Neural cell (in vitro differentiated cells): ENCODE measurements around the gene PLEKHA7.

Source experiments
- POLR2AphosphoS5 ChIP-seq: IDR thresholded peaks from 2 replicates; pipeline ENCODE4 v1.6.1; 2012
- TF ChIP-seq, protein P1 (sequence below): IDR thresholded peaks from 2 replicates; pipeline ENCODE4 v1.6.1; 2012; ENCODE audit warnings: borderline replicate concordance
- TF ChIP-seq, protein P2 (sequence below): fragments of 450-650 bp; IDR thresholded peaks from 2 replicates; pipeline ENCODE4 v1.5.1; 2014; ENCODE audit warnings: antibody characterized with exemption, mild to moderate bottlenecking, moderate library complexity; ENCODE audit not compliant: poor library complexity, severe bottlenecking

DNA sequence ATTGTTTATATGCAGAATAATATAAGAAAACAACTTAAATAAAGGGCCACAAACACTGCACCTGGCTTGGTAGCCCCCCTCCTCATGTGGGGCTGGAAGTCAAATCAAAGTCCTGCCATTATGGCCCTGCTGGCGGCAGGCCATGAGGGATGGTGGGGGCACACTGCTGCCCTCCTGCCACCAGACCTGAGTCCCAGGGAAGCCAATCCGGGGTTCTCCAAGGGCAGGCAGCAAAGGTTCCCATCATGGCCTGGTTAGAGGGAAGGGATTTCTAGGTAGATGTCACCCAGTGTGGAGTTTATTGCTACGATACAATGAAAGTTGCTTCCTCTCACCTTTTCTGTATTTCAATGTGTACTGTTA lies 236.6 kb downstream of the PLEKHA7 start:
- TF ChIP-seq, protein P1, sequence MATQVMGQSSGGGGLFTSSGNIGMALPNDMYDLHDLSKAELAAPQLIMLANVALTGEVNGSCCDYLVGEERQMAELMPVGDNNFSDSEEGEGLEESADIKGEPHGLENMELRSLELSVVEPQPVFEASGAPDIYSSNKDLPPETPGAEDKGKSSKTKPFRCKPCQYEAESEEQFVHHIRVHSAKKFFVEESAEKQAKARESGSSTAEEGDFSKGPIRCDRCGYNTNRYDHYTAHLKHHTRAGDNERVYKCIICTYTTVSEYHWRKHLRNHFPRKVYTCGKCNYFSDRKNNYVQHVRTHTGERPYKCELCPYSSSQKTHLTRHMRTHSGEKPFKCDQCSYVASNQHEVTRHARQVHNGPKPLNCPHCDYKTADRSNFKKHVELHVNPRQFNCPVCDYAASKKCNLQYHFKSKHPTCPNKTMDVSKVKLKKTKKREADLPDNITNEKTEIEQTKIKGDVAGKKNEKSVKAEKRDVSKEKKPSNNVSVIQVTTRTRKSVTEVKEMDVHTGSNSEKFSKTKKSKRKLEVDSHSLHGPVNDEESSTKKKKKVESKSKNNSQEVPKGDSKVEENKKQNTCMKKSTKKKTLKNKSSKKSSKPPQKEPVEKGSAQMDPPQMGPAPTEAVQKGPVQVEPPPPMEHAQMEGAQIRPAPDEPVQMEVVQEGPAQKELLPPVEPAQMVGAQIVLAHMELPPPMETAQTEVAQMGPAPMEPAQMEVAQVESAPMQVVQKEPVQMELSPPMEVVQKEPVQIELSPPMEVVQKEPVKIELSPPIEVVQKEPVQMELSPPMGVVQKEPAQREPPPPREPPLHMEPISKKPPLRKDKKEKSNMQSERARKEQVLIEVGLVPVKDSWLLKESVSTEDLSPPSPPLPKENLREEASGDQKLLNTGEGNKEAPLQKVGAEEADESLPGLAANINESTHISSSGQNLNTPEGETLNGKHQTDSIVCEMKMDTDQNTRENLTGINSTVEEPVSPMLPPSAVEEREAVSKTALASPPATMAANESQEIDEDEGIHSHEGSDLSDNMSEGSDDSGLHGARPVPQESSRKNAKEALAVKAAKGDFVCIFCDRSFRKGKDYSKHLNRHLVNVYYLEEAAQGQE, result no peak
- TF ChIP-seq, protein P2, sequence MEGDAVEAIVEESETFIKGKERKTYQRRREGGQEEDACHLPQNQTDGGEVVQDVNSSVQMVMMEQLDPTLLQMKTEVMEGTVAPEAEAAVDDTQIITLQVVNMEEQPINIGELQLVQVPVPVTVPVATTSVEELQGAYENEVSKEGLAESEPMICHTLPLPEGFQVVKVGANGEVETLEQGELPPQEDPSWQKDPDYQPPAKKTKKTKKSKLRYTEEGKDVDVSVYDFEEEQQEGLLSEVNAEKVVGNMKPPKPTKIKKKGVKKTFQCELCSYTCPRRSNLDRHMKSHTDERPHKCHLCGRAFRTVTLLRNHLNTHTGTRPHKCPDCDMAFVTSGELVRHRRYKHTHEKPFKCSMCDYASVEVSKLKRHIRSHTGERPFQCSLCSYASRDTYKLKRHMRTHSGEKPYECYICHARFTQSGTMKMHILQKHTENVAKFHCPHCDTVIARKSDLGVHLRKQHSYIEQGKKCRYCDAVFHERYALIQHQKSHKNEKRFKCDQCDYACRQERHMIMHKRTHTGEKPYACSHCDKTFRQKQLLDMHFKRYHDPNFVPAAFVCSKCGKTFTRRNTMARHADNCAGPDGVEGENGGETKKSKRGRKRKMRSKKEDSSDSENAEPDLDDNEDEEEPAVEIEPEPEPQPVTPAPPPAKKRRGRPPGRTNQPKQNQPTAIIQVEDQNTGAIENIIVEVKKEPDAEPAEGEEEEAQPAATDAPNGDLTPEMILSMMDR, result no peak
- TF ChIP-seq POLR2AphosphoS5, result no peak
